Measurements from ENCODE around the gene ENTHD1. TPM values are rescaled to one million over a fixed set of nuclear protein-coding genes. Genes with fewer than 3 reads are reported as not detected.

Gene ENTHD1
- total RNA-seq, 1 experiment from 2014 or later, result not detected

- H2BK5ac ChIP-seq (ENCODE audit: insufficient read length, low read length), result no peak overlapping the region
- H3K4me3 Mint-ChIP-seq, result no peak overlapping the region
These were observed 37.0 kb downstream of the ENTHD1 start for GRCh38 chr22:39856588-39856987.

More at GRCh38 chr22:39856588-39856987, 37.0 kb downstream of the ENTHD1 start:
- no peak overlapping the region for H2AFZ ChIP-seq (ENCODE audit: low read length)
- no peak overlapping the region for H3K14ac ChIP-seq (ENCODE audit: insufficient read depth, low read length)
- no peaks in the 10 kb centered on the region for H3K36me3 Mint-ChIP-seq (ENCODE audit: insufficient read depth in 1 of 3, low read depth in 3 of 3)
- no peak overlapping the region for H3T11ph ChIP-seq (ENCODE audit: low read length)
- H3K18ac ChIP-seq (ENCODE audit: insufficient read length, low read depth, low read length), result no peak overlapping the region
- H2BK20ac ChIP-seq (ENCODE audit: low read depth, low read length, poor library complexity, severe bottlenecking), result no peak overlapping the region
- H2AK5ac ChIP-seq (ENCODE audit: insufficient read length, low read length), result no peak overlapping the region
- H3K27ac ChIP-seq (ENCODE audit: insufficient read length, low read depth, low read length), result no peak overlapping the region
- H3K4me1 ChIP-seq (ENCODE audit: insufficient read depth, low read length), result no peaks in the 10 kb centered on the region
- no peak for TF ChIP-seq CTCF (conservative IDR thresholded peaks at IDR 0.05)
- no CpG with 5 or more reads among the region's 4 CpGs for WGBS (ENCODE audit: extremely low coverage, insufficient read length, low lambda C conversion rate)
- no peaks in the 10 kb centered on the region for H3K4me1 Mint-ChIP-seq
- peaks cover 9% of the 10 kb centered on the region for H3K27me3 Mint-ChIP-seq (ENCODE audit: low read depth)
- H3K23ac ChIP-seq (ENCODE audit: insufficient read length, low read depth, low read length), result no peak overlapping the region
- H3K23me2 ChIP-seq (ENCODE audit: insufficient read length, low read depth, low read length, poor library complexity, severe bottlenecking), result no peaks in the 10 kb centered on the region
- H2BK12ac ChIP-seq (ENCODE audit: insufficient read length, low read depth, low read length), result no peak overlapping the region
- no peak for DNase-seq
- H3K27ac Mint-ChIP-seq, result no peak overlapping the region
- H2BK120ac ChIP-seq (ENCODE audit: low read depth, low read length, poor library complexity, severe bottlenecking), result no peak overlapping the region
- H3K4me2 ChIP-seq (ENCODE audit: insufficient read depth, insufficient read length, low read length), result no peak overlapping the region
- H3K79me1 ChIP-seq (ENCODE audit: insufficient read depth, low read depth, low read length, poor library complexity, severe bottlenecking), result no peaks in the 10 kb centered on the region
- no peak overlapping the region for H3K9ac ChIP-seq (ENCODE audit: extremely low read depth, insufficient read length, low read length)
- H4K5ac ChIP-seq (ENCODE audit: insufficient read length, low read depth, low read length), result no peak overlapping the region
- no peak overlapping the region for H4K8ac ChIP-seq (replicated peaks; ENCODE audit: insufficient read length, low read depth, low read length)
- H2BK15ac ChIP-seq (ENCODE audit: low read depth, low read length), result no peak overlapping the region
- H4K91ac ChIP-seq (ENCODE audit: insufficient read length, low read depth, low read length), result no peak overlapping the region
- no peaks in the 10 kb centered on the region for H4K20me1 ChIP-seq (ENCODE audit: control insufficient read depth, insufficient read depth, insufficient read length)
- no peak overlapping the region for H3K56ac ChIP-seq (ENCODE audit: insufficient read length, low read depth, low read length)
- H3K27me3 ChIP-seq (ENCODE audit: insufficient read depth, low read length), result no peaks in the 10 kb centered on the region
- no peaks in the 10 kb centered on the region for H3K9me3 Mint-ChIP-seq
- H3K79me2 ChIP-seq (ENCODE audit: insufficient read depth, low read length), result no peaks in the 10 kb centered on the region
- no peak overlapping the region for H3K4ac ChIP-seq (ENCODE audit: low read depth, low read length)
- H3K9me3 ChIP-seq (ENCODE audit: control insufficient read depth, low read depth, low read length), result no peaks in the 10 kb centered on the region
